Vagina (tissue), 2 donors: ENCODE results near the gene CLUH. TPM values are rescaled to one million over a fixed set of nuclear protein-coding genes. Genes with fewer than 3 reads are reported as not detected.

ENCODE experiments used
- DNase-seq, 2 donors: peaks; one replicate each; pipeline ENCODE4 v3.0.0-alpha.2; 2017; ENCODE audit errors: extremely low spot score in 2 of 2
- H3K27ac ChIP-seq: fragments of 200-600 bp; sonication (generic); one replicate; pipeline ENCODE4 v1.5.1; 2019
- H3K27me3 ChIP-seq: fragments of 200-600 bp; sonication (generic); one replicate; pipeline ENCODE4 v1.5.1; 2019
- H3K36me3 ChIP-seq, 2 donors: fragments of 200-600 bp; sonication (generic); one replicate each; pipeline ENCODE4 v1.5.1; 2017 to 2019
- H3K4me1 ChIP-seq: fragments of 200-600 bp; sonication (generic); one replicate; pipeline ENCODE4 v1.5.1; 2019
- H3K4me3 ChIP-seq, 2 donors: fragments of 200-600 bp; sonication (generic); 1 replicate in 1 of 2; 2 replicates in 1 of 2; pipeline ENCODE4 v1.5.1; 2016 to 2019
- H3K9me3 ChIP-seq: fragments of 200-600 bp; sonication (generic); one replicate; pipeline ENCODE4 v1.5.1; 2019
- POLR2A ChIP-seq, 2 donors: fragments of 450-650 bp; IDR thresholded peaks; one replicate each; pipeline ENCODE4 v1.6.1; 2017; ENCODE audit warnings: antibody characterized with exemption in 2 of 2, mild to moderate bottlenecking in 2 of 2, moderate library complexity in 2 of 2
- POLR2AphosphoS5 ChIP-seq, 2 donors: sonication (generic); formaldehyde crosslinking; IDR thresholded peaks; one replicate each; pipeline ENCODE4 v1.9.0; 2017; ENCODE audit warnings: antibody characterized with exemption in 2 of 2, mild to moderate bottlenecking in 2 of 2, low read depth in 1 of 2; ENCODE audit not compliant: insufficient read depth in 1 of 2
- intact Hi-C: fragments of 100-400 bp; cut with DNase I; formaldehyde crosslinking; loops from one replicate; pipeline ENCODE4 v1.15.1; 2023
- total RNA-seq: library from RNA; depleted of rRNA; stranded (reverse); fragments of >200 nt; gene quantifications from one replicate; pipeline ENCODE4 v1.2.3, GENCODE V29; 2016
- TF ChIP-seq, protein P1 (sequence below), 3 experiments: fragments of 450-650 bp in 2 of 3; fragments of 200-600 bp in 1 of 3; sonication (generic) in 1 of 3; IDR thresholded peaks; one replicate each; pipeline ENCODE4 v1.5.1; 2017 to 2019; ENCODE audit warnings: antibody characterized with exemption in 3 of 3, mild to moderate bottlenecking in 2 of 3, moderate library complexity in 2 of 3

CLUH gene
- total RNA-seq, 1 donor from 2014 or later, result 52.3 TPM

DNA sequence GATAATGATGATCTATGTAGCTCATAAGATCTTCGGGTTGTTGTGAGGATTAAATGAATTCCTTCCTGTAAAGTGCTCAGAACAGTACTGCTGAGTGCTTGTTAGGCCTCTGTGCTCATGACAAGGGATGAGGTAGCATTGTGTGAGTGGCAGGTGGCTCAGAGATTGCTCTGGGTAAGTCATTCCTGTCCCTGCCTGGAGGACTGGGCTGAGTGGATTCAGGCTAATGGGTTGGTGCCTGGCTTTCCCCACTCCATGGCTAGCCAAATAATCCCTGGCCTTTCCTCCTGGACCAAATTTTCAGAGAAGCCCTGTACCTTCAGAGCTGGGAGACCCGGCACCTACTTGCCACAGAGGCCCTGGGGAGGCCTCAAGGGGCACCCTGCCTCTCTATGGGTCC lies 39.2 kb upstream of the CLUH start:
- intact Hi-C loops, result no loop called here
- Histone ChIP-seq H3K36me3 (no peaks in the 10 kb centered on the region), H3K4me3 (no peak overlapping the region), H3K27ac (no peak overlapping the region), H3K27me3 (no peaks in the 10 kb centered on the region), H3K4me1 (peaks cover 6% of the 10 kb centered on the region), H3K9me3 (no peaks in the 10 kb centered on the region)
- no peak for DNase-seq
- TF ChIP-seq POLR2A (IDR thresholded peaks at IDR 0.05), result no peak
- TF ChIP-seq, protein P1, sequence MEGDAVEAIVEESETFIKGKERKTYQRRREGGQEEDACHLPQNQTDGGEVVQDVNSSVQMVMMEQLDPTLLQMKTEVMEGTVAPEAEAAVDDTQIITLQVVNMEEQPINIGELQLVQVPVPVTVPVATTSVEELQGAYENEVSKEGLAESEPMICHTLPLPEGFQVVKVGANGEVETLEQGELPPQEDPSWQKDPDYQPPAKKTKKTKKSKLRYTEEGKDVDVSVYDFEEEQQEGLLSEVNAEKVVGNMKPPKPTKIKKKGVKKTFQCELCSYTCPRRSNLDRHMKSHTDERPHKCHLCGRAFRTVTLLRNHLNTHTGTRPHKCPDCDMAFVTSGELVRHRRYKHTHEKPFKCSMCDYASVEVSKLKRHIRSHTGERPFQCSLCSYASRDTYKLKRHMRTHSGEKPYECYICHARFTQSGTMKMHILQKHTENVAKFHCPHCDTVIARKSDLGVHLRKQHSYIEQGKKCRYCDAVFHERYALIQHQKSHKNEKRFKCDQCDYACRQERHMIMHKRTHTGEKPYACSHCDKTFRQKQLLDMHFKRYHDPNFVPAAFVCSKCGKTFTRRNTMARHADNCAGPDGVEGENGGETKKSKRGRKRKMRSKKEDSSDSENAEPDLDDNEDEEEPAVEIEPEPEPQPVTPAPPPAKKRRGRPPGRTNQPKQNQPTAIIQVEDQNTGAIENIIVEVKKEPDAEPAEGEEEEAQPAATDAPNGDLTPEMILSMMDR (IDR thresholded peaks at IDR 0.05), result no peak
- TF ChIP-seq POLR2AphosphoS5 (IDR thresholded peaks at IDR 0.05; ENCODE audit: insufficient read depth in 1 of 2, low read depth in 1 of 2), result no peak

DNA sequence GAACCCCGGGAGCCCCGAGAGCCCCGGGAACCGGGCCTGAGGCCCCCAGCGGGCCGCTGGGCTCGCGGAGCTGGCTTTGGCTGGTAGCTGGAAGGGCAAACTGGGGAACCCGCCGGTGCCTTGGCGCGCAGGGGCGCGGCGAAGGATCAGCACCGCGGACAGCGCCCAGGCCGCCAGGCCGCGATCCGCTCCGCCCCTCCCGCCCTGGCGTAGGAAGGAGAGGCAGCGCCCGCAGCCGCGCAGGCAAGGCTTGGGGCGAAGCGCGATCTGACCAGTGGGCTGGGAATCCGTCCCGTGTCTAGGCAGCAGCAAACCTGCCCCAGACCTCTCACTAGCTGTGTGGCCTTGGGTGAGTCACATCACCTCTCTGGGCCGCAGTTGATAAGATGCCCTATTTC lies 38.2 kb upstream of the CLUH start:
- no peak overlapping the region for H3K4me3 ChIP-seq
- TF ChIP-seq POLR2A (IDR thresholded peaks at IDR 0.05) (no peak), POLR2AphosphoS5 (IDR thresholded peaks at IDR 0.05; ENCODE audit: insufficient read depth in 1 of 2, low read depth in 1 of 2) (no peak)
- TF ChIP-seq, protein P1 (IDR thresholded peaks at IDR 0.05), result no peak
- no peak for DNase-seq
- H3K36me3 ChIP-seq, result no peaks in the 10 kb centered on the region
- H3K4me1 ChIP-seq, result peaks cover 5% of the 10 kb centered on the region
- no peak overlapping the region for H3K27ac ChIP-seq
- H3K9me3 ChIP-seq, result no peaks in the 10 kb centered on the region
- intact Hi-C loops, result no loop called here
- no peaks in the 10 kb centered on the region for H3K27me3 ChIP-seq

DNA sequence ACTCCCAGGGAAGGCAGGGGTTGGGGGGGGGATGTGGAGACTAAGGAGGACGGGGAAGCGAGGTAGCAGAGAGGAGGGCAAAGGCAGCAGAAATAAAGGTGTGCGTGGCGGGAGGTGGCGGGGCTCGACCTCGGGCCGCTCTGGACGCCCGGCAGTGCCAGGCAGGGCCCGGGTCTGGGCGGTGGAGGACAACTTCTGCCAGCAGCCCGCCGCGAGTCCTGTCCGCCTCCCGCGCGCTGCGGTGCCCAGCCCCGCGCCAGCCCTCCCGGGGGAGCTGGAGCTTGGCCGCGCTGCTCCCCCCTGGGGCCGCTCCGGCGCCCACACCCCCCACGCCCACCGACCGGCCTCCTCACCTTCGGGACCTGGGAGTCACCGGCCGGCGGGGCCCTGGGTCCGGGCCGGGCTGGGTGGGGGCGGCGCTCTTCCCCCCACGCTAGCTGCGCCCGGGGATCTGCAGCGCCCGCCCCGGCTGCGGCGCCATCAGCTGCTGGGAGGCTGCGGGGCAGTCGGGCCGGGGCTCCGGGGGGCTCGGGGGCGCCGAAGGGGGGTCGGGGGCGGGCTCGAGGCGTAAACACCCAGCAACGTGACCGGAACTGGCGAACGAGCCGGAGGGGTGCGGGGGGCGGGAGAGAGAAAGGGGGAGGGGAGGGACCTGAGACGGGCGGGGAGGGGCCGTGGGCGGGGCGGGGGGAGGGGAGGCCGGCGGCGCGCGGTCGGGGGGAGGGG lies 37.7 kb upstream of the CLUH start, which contains the start of gene CCDC92B:
TSS of gene CCDC92B (minus strand) at position 595 of the 726 bp plus-strand sequence. CDS start 14,507 bp downstream, outside the sequence.
- no peaks in the 10 kb centered on the region for H3K9me3 ChIP-seq
- H3K27me3 ChIP-seq, result no peaks in the 10 kb centered on the region
- TF ChIP-seq POLR2AphosphoS5 (IDR thresholded peaks at IDR 0.05; ENCODE audit: insufficient read depth in 1 of 2, low read depth in 1 of 2) (no peak), POLR2A (IDR thresholded peaks at IDR 0.05) (no peak)
- TF ChIP-seq, protein P1 (IDR thresholded peaks at IDR 0.05), result no peak
- H3K27ac ChIP-seq, result no peak within 1 kb of the TSS
- intact Hi-C loops, result no loop called here
- no peaks in the 10 kb centered on the region for H3K36me3 ChIP-seq
- DNase-seq, result no peak
- peaks cover 5% of the 10 kb centered on the region for H3K4me1 ChIP-seq
- no peak within 1 kb of the TSS for H3K4me3 ChIP-seq

DNA sequence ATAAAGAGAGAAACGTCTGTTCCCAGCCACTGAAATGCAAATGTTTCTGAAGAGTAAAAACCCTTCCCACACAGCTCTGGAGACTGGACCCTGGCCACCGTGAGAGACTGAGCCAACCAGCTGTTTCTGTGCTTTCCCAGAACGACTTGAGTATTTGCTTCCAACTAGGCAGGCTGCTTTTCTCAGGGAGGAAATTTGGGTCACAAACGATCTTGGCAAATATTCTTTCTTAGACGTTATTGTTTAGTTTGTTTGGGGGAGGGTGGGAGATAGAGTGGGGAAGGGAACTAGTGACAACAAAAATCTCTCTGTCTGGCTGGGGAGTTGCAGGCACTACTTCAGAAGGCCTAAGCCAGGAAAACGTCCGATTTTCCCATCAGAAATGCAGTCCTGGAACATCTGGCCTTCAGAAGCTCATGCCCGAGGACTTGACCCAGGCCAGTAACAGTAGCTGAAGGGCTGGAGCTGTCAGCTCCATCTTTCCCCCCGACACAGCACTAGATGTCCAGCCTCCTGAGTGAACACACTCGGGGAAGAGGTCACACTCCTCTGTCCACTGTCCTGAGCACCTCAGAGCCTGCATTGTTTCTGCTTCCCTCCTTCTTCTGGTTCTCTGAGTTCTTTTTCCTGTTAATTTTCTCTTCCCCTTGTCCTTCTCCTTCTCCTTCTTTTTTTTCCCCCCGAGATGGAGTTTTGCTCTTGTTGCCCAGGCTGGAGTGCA lies 33.9 kb upstream of the CLUH start:
- Histone ChIP-seq H3K27ac (no peak overlapping the region), H3K4me3 (no peak overlapping the region), H3K27me3 (no peaks in the 10 kb centered on the region), H3K36me3 (no peaks in the 10 kb centered on the region), H3K9me3 (no peaks in the 10 kb centered on the region), H3K4me1 (peaks cover 5% of the 10 kb centered on the region)
- intact Hi-C loops, result no loop called here
- TF ChIP-seq, protein P1 (IDR thresholded peaks at IDR 0.05), result no peak
- no peak for TF ChIP-seq POLR2A (IDR thresholded peaks at IDR 0.05)
- no peak for TF ChIP-seq POLR2AphosphoS5 (IDR thresholded peaks at IDR 0.05; ENCODE audit: insufficient read depth in 1 of 2, low read depth in 1 of 2)
- DNase-seq, result no peak

DNA sequence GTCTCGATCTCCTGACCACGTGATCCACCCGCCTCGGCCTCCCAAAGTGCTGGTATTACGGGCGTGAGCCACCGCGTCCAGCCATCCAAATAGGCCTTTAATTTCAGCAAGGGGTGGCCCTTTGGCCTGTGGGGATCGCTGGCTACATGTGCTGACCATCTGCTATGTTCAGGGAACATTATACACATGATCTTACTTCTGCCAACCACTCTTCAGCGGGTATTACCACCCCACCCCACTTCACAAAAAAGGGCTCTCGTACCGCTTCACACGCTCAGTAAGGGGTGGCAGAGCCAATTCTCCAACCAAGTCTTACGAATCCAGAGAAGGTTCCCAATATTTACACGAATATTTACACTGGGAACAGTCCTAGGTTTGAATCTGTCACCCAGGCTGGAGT lies 26.1 kb upstream of the CLUH start:
- intact Hi-C loops, result no loop called here

More for the DNA sequence above, 26.1 kb upstream of the CLUH start:
- H3K9me3 ChIP-seq, result no peaks in the 10 kb centered on the region
- H3K27me3 ChIP-seq, result no peaks in the 10 kb centered on the region
- H3K4me3 ChIP-seq, result no peak overlapping the region
- H3K27ac ChIP-seq, result no peak overlapping the region
- no peak for DNase-seq
- TF ChIP-seq, protein P1 (IDR thresholded peaks at IDR 0.05), result no peak
- TF ChIP-seq POLR2AphosphoS5 (IDR thresholded peaks at IDR 0.05; ENCODE audit: insufficient read depth in 1 of 2, low read depth in 1 of 2) (no peak), POLR2A (IDR thresholded peaks at IDR 0.05) (no peak)
- no peaks in the 10 kb centered on the region for H3K4me1 ChIP-seq
- no peaks in the 10 kb centered on the region for H3K36me3 ChIP-seq
